PC-9 (cell line): ENCODE results near the gene MYOM3. TPM values are rescaled to one million over a fixed set of nuclear protein-coding genes. Genes with fewer than 3 reads are reported as not detected.

ENCODE experiments used
- BruUV-seq: library from RNA; stranded (reverse); fragments of 400-500 nt; replicated peaks from 2 replicates; lab custom pipeline; 2021; lab: Mats Ljungman, UMichigan
- CTCF ChIA-PET: fragments of 300-600 bp; sonication (Branson Sonifier 250); formaldehyde crosslinking; loops from one replicate; lab custom pipeline; 2022; ENCODE audit warnings: antibody characterized with exemption; lab: Charles Lee
- POLR2A ChIA-PET: fragments of 300-600 bp; sonication (Branson Sonifier 250); formaldehyde crosslinking; loops from one replicate; lab custom pipeline; 2022; ENCODE audit warnings: antibody characterized with exemption; ENCODE audit not compliant: unreplicated experiment; lab: Charles Lee
- DNase-seq, 2 experiments: peaks; one replicate each; pipeline versions ENCODE4 v3.0.0 to v3.0.0-alpha.2; 2015 to 2022; ENCODE audit warnings: mixed read lengths in 1 of 2
- H2AFZ ChIP-seq: fragments of 200-600 bp; sonication (generic); 2 replicates; pipeline ENCODE4 v1.8.1; 2017; ENCODE audit warnings: antibody characterized with exemption
- H3F3A ChIP-seq: fragments of 200-600 bp; sonication (generic); 2 replicates; pipeline ENCODE4 v1.8.1; 2017; ENCODE audit warnings: antibody characterized with exemption, mild to moderate bottlenecking, low read depth; ENCODE audit not compliant: insufficient read depth
- H3K27ac ChIP-seq: fragments of 200-600 bp; sonication (generic); 2 replicates; pipeline ENCODE4 v1.6.1; 2016; ENCODE audit warnings: mixed run types
- H3K27me3 ChIP-seq: fragments of 200-600 bp; sonication (generic); 2 replicates; pipeline ENCODE4 v1.6.1; 2016; ENCODE audit warnings: low read depth, mixed run types; ENCODE audit not compliant: insufficient read depth
- H3K36me3 ChIP-seq: fragments of 200-600 bp; sonication (generic); 2 replicates; pipeline ENCODE4 v1.6.1; 2016; ENCODE audit warnings: low read depth, mixed run types
- H3K4me1 ChIP-seq: fragments of 200-600 bp; sonication (generic); replicated peaks from 2 replicates; pipeline ENCODE4 v1.6.1; 2016; ENCODE audit warnings: mixed run types; ENCODE audit not compliant: insufficient read depth
- H3K4me2 ChIP-seq: fragments of 200-600 bp; sonication (generic); 2 replicates; pipeline ENCODE4 v1.6.1; 2017; ENCODE audit warnings: mixed run types
- H3K4me3 ChIP-seq: fragments of 200-600 bp; sonication (generic); 2 replicates; pipeline ENCODE4 v1.6.1; 2016; ENCODE audit warnings: mixed run types
- H3K79me2 ChIP-seq: fragments of 200-600 bp; sonication (generic); 2 replicates; pipeline ENCODE4 v1.6.1; 2017; ENCODE audit warnings: low read depth, mixed run types
- H3K9me2 ChIP-seq: fragments of 200-600 bp; sonication (generic); 2 replicates; pipeline ENCODE4 v1.8.1; 2017; ENCODE audit warnings: mild to moderate bottlenecking; ENCODE audit not compliant: insufficient read depth
- H3K9me3 ChIP-seq: fragments of 200-600 bp; sonication (generic); 2 replicates; pipeline ENCODE4 v1.8.1; 2016; ENCODE audit warnings: low read depth; ENCODE audit not compliant: insufficient read depth
- H4K20me1 ChIP-seq: fragments of 200-600 bp; sonication (generic); 2 replicates; pipeline ENCODE4 v1.8.1; 2017; ENCODE audit not compliant: insufficient read depth
- EZH2 ChIP-seq: fragments of 200-600 bp; sonication (generic); IDR thresholded peaks from 2 replicates; pipeline ENCODE4 v1.8.0; 2017; ENCODE audit warnings: antibody characterized with exemption, low read depth
- intact Hi-C: fragments of 100-400 bp; cut with micrococcal nuclease; formaldehyde crosslinking; loops from one replicate; pipeline ENCODE4 v1.10.0; 2022; ENCODE audit not compliant: unreplicated experiment
- total RNA-seq: library from RNA; stranded (reverse); gene quantifications from 2 replicates; pipeline ENCODE4 v1.2.3, GENCODE V29; 2021
- TF ChIP-seq, protein P1 (sequence below): fragments of 200-600 bp; sonication (generic); conservative IDR thresholded peaks from 2 replicates; pipeline ENCODE4 v1.6.1; 2017; ENCODE audit warnings: mixed run types, antibody characterized with exemption, mild to moderate bottlenecking, moderate library complexity

Gene MYOM3
- total RNA-seq, 1 experiment from 2014 or later, result 11.9 TPM

DNA sequence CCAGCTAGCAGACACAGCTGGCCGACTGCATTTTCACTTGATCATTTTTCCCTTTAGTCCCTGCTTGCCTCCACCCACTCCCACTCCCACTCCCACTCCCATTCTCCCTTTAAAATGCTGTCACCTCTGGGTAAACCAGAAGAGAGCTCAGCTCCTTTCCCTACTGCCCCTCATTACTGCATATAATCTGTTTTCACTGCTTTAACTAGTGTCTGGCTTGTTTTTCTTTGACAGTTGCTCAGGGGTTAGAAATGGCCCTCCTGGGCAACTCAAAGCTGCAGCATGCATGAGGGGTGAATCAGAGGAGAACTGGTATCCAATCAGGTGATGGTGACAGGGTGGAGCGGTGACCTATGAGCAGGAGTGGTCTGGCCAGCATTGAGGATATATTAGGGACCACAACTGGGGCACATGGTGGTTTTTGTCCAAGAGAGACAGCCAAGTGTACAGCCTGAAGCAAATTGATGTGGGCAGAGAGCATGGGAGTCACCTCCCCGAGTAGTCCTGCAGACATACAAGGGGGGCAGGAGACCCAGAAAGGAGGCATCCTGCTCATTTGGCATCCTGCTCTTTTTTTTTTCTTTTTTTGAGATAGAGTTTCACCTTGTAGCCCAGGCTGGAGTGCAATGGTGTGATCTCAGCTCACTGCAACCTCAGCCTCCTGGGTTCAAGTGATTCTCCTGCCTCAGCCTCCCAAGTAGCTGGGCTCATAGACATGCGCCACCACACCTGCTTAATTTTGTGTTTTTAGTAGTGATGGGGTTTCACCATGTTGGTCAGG, 89.2 kb downstream of the MYOM3 start:
- BruUV-seq, result TSS peak; percentile 79
- Histone ChIP-seq H3K9me2 (no peaks in the 10 kb centered on the region), H3K79me2 (no peaks in the 10 kb centered on the region), H3K27ac (peak overlapping the region; percentile 59), H3K9me3 (no peaks in the 10 kb centered on the region), H3K4me3 (no peak overlapping the region; the same call in 1 of the 2 replicates), H2AFZ (no peak overlapping the region), H3K27me3 (no peaks in the 10 kb centered on the region), H3K4me2 (peak overlapping the region; percentile 72), H3F3A (peaks cover 26% of the 10 kb centered on the region), H4K20me1 (no peaks in the 10 kb centered on the region), H3K36me3 (no peaks in the 10 kb centered on the region), H3K4me1 (peaks cover 50% of the 10 kb centered on the region)
- TF ChIP-seq EZH2, result no peak
- TF ChIP-seq, protein P1, sequence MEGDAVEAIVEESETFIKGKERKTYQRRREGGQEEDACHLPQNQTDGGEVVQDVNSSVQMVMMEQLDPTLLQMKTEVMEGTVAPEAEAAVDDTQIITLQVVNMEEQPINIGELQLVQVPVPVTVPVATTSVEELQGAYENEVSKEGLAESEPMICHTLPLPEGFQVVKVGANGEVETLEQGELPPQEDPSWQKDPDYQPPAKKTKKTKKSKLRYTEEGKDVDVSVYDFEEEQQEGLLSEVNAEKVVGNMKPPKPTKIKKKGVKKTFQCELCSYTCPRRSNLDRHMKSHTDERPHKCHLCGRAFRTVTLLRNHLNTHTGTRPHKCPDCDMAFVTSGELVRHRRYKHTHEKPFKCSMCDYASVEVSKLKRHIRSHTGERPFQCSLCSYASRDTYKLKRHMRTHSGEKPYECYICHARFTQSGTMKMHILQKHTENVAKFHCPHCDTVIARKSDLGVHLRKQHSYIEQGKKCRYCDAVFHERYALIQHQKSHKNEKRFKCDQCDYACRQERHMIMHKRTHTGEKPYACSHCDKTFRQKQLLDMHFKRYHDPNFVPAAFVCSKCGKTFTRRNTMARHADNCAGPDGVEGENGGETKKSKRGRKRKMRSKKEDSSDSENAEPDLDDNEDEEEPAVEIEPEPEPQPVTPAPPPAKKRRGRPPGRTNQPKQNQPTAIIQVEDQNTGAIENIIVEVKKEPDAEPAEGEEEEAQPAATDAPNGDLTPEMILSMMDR, result no peak
- ChIA-PET CTCF (interaction anchor here (0.8 kb wide), 1 partner anchor 221 kb away, joined by 6 read pairs; no protein-coding TSS in a partner anchor), POLR2A (interaction anchor here (0.6 to 1.0 kb wide), 3 partner anchors 13 to 71 kb away, joined by 3 to 5 read pairs (median 5); no protein-coding TSS in a partner anchor)
- intact Hi-C loops, result loop anchor here (2.0 kb wide), 1 partner anchor 64 kb away; the partner anchor contains the start of gene PNRC2
- DNase-seq, result peak; percentile 69 to 82

DNA sequence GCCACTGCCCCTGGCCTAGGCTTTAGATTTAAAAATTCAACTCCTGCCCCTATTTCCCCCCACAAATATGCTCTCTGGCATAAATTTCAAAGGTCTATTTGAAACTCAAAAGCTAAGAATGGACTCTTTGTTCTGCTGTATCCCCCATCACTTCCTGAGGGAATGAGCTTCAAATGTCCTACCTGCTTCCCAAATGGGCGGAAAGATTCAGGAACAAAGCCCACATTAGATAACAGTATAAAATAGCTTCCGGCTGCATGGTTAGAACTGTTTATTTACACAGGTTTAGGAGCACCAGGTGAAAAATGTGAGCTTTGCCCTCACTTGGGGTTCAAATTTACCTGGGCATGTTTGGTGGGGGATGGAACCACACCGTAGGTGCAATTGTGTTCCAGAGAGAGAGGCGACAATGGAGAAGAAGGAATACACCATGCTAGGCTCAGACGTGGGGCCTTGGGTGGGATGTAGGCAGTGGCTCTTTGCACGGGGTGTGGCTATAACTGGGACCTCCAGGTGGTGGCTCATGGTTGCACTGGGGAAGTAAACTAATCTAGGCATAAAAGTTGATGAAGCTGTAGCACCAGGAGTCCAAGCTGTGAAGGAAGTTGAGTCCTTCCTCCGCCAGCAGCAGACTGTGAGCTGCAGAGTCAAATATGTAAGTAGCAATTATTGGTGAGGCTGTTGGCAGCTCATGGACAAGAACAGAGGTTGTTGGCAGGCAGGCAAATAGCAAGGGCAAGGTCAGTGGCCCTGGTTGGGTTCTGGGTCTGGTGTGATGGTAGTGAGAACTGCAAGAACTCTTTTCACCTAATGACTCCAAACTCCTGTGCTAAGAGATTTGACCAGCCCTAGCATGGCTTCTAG, 90.3 kb downstream of the MYOM3 start:
- H3K4me3 ChIP-seq, result no peak overlapping the region
- H3K79me2 ChIP-seq, result no peaks in the 10 kb centered on the region
- H3K9me3 ChIP-seq, result no peaks in the 10 kb centered on the region
- peak overlapping the region; percentile 72; the same call in 1 of the 2 replicates for H3K4me2 ChIP-seq
- H2AFZ ChIP-seq, result no peak overlapping the region
- ChIA-PET POLR2A (interaction anchor here (0.6 to 1.0 kb wide), 2 partner anchors 12 to 129 kb away, joined by 4 to 5 read pairs; no protein-coding TSS in a partner anchor), CTCF (no interaction called here)
- no peak for DNase-seq
- no peaks in the 10 kb centered on the region for H3K27me3 ChIP-seq
- peaks cover 55% of the 10 kb centered on the region for H3K4me1 ChIP-seq
- peak overlapping the region; percentile 59; the same call in 1 of the 2 replicates for H3K27ac ChIP-seq
- TF ChIP-seq, protein P1, result no peak
- no peak for TF ChIP-seq EZH2
- no TSS peak for BruUV-seq
- no peaks in the 10 kb centered on the region for H4K20me1 ChIP-seq
- intact Hi-C loops, result loop anchor here (2.0 kb wide), 1 partner anchor 63 kb away; the partner anchor contains the start of gene PNRC2
- H3K9me2 ChIP-seq, result no peaks in the 10 kb centered on the region
- peaks cover 35% of the 10 kb centered on the region for H3F3A ChIP-seq
- H3K36me3 ChIP-seq, result no peaks in the 10 kb centered on the region

DNA sequence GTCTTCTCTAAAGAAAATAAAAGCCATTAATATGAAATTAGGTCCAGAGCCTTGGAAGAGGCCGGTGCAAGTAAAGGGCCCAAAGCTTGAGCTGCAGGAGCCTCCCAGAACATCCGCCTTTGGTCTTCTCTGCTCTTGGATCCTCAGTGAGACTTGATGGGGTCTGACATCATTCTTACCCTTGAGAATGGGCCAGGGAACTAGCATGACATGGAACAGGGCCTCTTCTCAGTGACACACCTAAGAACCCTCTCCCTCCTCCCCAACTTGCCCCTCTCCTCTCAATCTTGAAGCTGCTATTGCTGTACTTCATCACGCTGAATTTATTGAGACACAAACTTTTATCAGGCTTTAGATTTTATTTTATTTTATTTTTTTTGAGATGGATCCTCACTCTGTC, 91.5 kb downstream of the MYOM3 start:
- CTCF ChIA-PET, result no interaction called here
- Histone ChIP-seq H3K4me1 (peaks cover 55% of the 10 kb centered on the region), H3K9me3 (no peaks in the 10 kb centered on the region), H3F3A (peaks cover 35% of the 10 kb centered on the region), H4K20me1 (no peaks in the 10 kb centered on the region), H3K36me3 (no peaks in the 10 kb centered on the region), H3K4me3 (no peak overlapping the region), H3K79me2 (no peaks in the 10 kb centered on the region), H2AFZ (no peak overlapping the region), H3K4me2 (no peak overlapping the region), H3K9me2 (no peaks in the 10 kb centered on the region), H3K27ac (no peak overlapping the region), H3K27me3 (no peaks in the 10 kb centered on the region)
- no peak for DNase-seq
- POLR2A ChIA-PET, result no interaction called here
- no peak for TF ChIP-seq EZH2
- TF ChIP-seq, protein P1, result no peak
- BruUV-seq, result no TSS peak
- intact Hi-C loops, result no loop called here
